Measurements from ENCODE around the gene WWTR1.

DNA sequence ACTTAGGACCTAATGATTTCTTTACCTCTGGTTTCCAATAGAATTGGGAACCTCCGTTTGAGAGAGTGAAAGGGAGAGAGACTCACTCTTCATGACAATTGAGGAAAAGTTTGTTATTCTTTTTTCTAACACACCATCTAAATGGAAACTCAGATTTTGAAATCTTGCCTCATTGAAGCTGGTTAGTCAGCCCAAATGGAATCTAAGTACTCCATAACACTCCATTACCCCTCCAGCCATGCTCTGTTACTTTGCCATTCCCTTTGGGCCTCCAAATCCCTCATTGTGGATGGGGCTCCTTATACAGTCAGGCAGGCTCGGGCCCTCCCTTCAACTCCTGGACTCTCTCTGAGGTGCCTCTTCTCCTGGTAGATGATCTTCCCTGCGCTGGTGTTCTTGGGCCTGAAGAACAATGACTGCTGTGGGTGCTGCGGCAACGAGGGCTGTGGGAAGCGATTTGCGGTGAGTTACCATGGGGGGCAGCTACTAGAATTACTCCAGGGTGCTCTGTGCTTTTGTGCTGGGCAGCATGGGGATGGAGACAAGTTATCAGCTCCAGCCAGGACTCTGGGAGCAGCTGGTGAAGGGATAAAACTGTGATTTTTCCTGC lies 182.3 kb downstream of the WWTR1 start:
- TF ChIP-seq, protein P1, sequence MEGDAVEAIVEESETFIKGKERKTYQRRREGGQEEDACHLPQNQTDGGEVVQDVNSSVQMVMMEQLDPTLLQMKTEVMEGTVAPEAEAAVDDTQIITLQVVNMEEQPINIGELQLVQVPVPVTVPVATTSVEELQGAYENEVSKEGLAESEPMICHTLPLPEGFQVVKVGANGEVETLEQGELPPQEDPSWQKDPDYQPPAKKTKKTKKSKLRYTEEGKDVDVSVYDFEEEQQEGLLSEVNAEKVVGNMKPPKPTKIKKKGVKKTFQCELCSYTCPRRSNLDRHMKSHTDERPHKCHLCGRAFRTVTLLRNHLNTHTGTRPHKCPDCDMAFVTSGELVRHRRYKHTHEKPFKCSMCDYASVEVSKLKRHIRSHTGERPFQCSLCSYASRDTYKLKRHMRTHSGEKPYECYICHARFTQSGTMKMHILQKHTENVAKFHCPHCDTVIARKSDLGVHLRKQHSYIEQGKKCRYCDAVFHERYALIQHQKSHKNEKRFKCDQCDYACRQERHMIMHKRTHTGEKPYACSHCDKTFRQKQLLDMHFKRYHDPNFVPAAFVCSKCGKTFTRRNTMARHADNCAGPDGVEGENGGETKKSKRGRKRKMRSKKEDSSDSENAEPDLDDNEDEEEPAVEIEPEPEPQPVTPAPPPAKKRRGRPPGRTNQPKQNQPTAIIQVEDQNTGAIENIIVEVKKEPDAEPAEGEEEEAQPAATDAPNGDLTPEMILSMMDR (IDR thresholded peaks at IDR 0.05; ENCODE audit: extremely low read depth in 1 of 2, insufficient read depth in 1 of 2, low read depth in 1 of 2, low read length in 2 of 2): no peak
- TF ChIP-seq, protein P2, sequence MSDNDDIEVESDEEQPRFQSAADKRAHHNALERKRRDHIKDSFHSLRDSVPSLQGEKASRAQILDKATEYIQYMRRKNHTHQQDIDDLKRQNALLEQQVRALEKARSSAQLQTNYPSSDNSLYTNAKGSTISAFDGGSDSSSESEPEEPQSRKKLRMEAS (IDR thresholded peaks at IDR 0.05; ENCODE audit: insufficient read depth, insufficient read length): no peak
- TF ChIP-seq POLR2A (IDR thresholded peaks at IDR 0.05; ENCODE audit: low read depth, low read length): no peak
- TF ChIP-seq MYC (IDR thresholded peaks at IDR 0.05; ENCODE audit: low read depth, low read length): no peak
